Measurements from ENCODE around the gene TUBB. TPM values are rescaled to one million over a fixed set of nuclear protein-coding genes. Genes with fewer than 3 reads are reported as not detected.

TUBB gene
- total and polyA plus RNA-seq, 10 donors = 109 to 344 (median 243) TPM

DNA sequence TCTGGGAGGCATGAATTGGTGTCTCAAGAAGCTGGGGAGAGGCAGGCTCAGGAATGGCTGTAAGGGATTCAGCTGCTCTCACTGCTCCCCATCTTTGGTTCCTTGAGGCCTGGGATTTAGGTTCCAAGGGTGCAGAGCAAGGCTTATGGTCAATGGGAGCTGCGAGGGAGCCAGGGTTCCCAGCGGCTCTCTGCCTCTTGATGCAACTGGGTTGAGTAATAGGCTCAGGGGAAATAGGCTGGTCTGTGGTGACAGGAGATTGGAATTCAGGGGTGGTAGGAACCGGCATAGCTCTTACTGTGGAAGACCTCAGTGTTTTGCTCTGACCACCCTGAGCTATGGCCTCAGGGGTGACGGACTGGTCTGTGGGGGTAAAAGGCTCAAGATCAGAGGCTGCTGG, 16.3 kb upstream of the TUBB start:
- Histone ChIP-seq H3K27me3 (replicated peaks in 1 of 7) (no peaks in the 10 kb centered on the region), H3K4me3 (no peak overlapping the region), H3K4me1 (peaks cover 0 to 15% (median 2%) of the 10 kb centered on the region in 6 donors), H3K27ac (no peak overlapping the region), H3K9me3 (no peaks in the 10 kb centered on the region), H3K36me3 (peaks cover 0 to 98% (median 33%) of the 10 kb centered on the region in 6 donors)
- 62 to 97% (median 73%) methylated on average over 4 of the region's 4 CpGs for WGBS, 5 donors
- TF ChIP-seq POLR2A (IDR thresholded peaks at IDR 0.05) (no peak), POLR2AphosphoS5 (IDR thresholded peaks at IDR 0.05) (no peak)
- TF ChIP-seq, protein P1, sequence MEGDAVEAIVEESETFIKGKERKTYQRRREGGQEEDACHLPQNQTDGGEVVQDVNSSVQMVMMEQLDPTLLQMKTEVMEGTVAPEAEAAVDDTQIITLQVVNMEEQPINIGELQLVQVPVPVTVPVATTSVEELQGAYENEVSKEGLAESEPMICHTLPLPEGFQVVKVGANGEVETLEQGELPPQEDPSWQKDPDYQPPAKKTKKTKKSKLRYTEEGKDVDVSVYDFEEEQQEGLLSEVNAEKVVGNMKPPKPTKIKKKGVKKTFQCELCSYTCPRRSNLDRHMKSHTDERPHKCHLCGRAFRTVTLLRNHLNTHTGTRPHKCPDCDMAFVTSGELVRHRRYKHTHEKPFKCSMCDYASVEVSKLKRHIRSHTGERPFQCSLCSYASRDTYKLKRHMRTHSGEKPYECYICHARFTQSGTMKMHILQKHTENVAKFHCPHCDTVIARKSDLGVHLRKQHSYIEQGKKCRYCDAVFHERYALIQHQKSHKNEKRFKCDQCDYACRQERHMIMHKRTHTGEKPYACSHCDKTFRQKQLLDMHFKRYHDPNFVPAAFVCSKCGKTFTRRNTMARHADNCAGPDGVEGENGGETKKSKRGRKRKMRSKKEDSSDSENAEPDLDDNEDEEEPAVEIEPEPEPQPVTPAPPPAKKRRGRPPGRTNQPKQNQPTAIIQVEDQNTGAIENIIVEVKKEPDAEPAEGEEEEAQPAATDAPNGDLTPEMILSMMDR (IDR thresholded peaks at IDR 0.05 in 8 of 11, conservative IDR thresholded peaks at IDR 0.05 in 3 of 11) = no peak
- DNase-seq = peak; percentile 51
- intact Hi-C loops (cut with DNase I; ENCODE audit: low total_unique reads) = no loop called here

DNA sequence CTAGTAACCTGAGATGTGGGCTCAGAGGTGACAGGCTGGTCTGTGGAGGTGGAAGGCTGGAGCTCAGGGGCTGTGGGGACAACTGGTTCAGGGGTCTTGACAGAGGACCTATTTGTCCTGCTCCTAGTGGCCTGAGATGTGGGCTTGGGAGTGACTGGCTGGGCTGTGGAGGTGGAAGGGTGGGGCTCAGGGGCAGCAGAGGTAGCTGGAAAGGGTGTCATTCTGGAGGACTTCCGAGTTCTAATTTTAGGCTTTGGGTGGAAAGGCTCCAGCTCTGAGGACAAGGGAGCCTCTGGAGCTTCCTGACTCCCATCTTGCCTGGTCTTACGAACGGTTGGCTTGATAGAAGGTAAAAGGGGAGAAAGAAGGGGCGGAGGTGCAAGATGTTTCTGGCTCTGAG, 14.5 kb upstream of the TUBB start:
- H3K27me3 ChIP-seq (replicated peaks in 1 of 7) = no peaks in the 10 kb centered on the region
- TF ChIP-seq, protein P1 (IDR thresholded peaks at IDR 0.05 in 8 of 11, conservative IDR thresholded peaks at IDR 0.05 in 3 of 11) = no peak
- TF ChIP-seq POLR2A (IDR thresholded peaks at IDR 0.05) (no peak), POLR2AphosphoS5 (IDR thresholded peaks at IDR 0.05) (no peak)
- no peak overlapping the region for H3K27ac ChIP-seq
- WGBS, 5 donors = 92 to 97% (median 97%) methylated on average over 4 of the region's 4 CpGs
- H3K9me3 ChIP-seq = no peaks in the 10 kb centered on the region
- DNase-seq = peak; percentile 22
- peaks cover 0 to 10% (median 0%) of the 10 kb centered on the region in 6 donors for H3K4me1 ChIP-seq
- H3K4me3 ChIP-seq = no peak overlapping the region
- intact Hi-C loops (cut with DNase I; ENCODE audit: low total_unique reads) = no loop called here
- peaks cover 0 to 98% (median 45%) of the 10 kb centered on the region in 6 donors for H3K36me3 ChIP-seq

GRCh38 chr6:30707281-30707850, 12.8 kb upstream of the TUBB start:
- H3K36me3 ChIP-seq = peaks cover 0 to 99% (median 55%) of the 10 kb centered on the region in 6 donors
- H3K4me3 ChIP-seq = no peak overlapping the region
- H3K4me1 ChIP-seq = peaks cover 0 to 19% (median 0%) of the 10 kb centered on the region in 6 donors
- TF ChIP-seq, protein P1 (IDR thresholded peaks at IDR 0.05 in 8 of 11, conservative IDR thresholded peaks at IDR 0.05 in 3 of 11) = no peak
- TF ChIP-seq POLR2A (IDR thresholded peaks at IDR 0.05) (no peak), POLR2AphosphoS5 (IDR thresholded peaks at IDR 0.05) (no peak)
- intact Hi-C loops (cut with DNase I; ENCODE audit: low total_unique reads) = no loop called here
- 85 to 93% (median 90%) methylated on average over 6 of the region's 6 CpGs for WGBS, 5 donors
- H3K27me3 ChIP-seq (replicated peaks in 1 of 7) = no peaks in the 10 kb centered on the region
- H3K27ac ChIP-seq = no peak overlapping the region
- H3K9me3 ChIP-seq = no peaks in the 10 kb centered on the region
- peak; percentile 37 for DNase-seq

DNA sequence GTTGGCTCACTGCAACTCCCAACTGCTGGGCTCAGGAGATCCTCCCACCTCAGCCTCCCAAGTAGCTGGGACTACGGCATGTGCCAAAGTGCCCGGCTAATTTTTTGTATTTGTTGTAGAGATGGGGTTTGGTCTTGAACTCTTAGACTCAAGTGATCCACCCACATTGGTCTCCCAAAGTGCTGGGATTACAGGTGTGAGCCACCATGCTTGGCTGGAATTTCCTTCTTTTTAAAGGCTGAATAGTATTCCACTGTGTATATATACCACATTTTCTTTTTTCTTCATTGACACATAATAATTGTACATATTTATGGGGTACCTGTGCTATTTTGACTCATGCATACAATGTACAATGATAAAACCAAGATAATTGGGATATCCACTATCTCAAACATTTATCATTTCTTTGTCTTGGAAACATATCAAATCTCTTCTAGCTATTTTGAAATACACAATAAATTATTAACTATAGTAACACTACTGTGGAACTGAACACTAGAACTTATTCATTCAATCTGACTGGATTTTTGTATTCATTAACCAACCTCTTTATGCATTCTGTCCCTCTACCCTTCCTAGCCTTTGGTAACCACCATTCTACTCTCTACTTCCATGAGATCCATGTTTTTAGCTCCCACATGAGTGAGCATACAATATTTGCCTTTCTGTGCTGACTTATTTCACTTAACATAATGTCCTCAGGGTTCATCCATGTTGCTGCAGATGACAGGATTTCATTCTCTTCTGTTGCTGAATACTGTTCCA, 10.9 kb upstream of the TUBB start:
- WGBS, 5 donors = 95 to 100% (median 96%) methylated on average over 2 of the region's 2 CpGs
- Histone ChIP-seq H3K27me3 (replicated peaks in 1 of 7) (no peaks in the 10 kb centered on the region), H3K4me1 (peaks cover 0 to 16% (median 0%) of the 10 kb centered on the region in 6 donors), H3K4me3 (no peak overlapping the region), H3K36me3 (peaks cover 0 to 100% (median 61%) of the 10 kb centered on the region in 6 donors), H3K9me3 (no peaks in the 10 kb centered on the region), H3K27ac (no peak overlapping the region)
- DNase-seq = no peak
- TF ChIP-seq, protein P1 (IDR thresholded peaks at IDR 0.05 in 8 of 11, conservative IDR thresholded peaks at IDR 0.05 in 3 of 11) = no peak
- no peak for TF ChIP-seq POLR2A (IDR thresholded peaks at IDR 0.05)
- intact Hi-C loops (cut with DNase I; ENCODE audit: low total_unique reads) = no loop called here
